Tibial artery (tissue), 4 donors: ENCODE data around the gene TMEM63C.

ENCODE experiments used
- DNase-seq, 2 donors: peaks; one replicate each; pipeline ENCODE4 v3.0.0-alpha.2; 2019
- H3K27ac ChIP-seq, 2 donors: fragments of 200-600 bp; sonication (generic) in 1 of 2; 1 replicate in 1 of 2; 2 replicates in 1 of 2; pipeline ENCODE4 v1.5.1; 2018 to 2019; ENCODE audit warnings: mild to moderate bottlenecking in 1 of 2
- H3K27me3 ChIP-seq, 2 donors: fragments of 200-600 bp; sonication (generic) in 1 of 2; one replicate each; pipeline versions ENCODE4 v1.5.1 to v1.6.0; 2016 to 2019
- H3K36me3 ChIP-seq, 3 donors: fragments of 200-600 bp; sonication (generic) in 2 of 3; one replicate each; pipeline ENCODE4 v1.5.1; 2016 to 2019; ENCODE audit warnings: mild to moderate bottlenecking in 2 of 3
- H3K4me1 ChIP-seq, 4 donors: fragments of 200-600 bp; sonication (generic) in 2 of 4; 1 replicate in 3 of 4; 2 replicates in 1 of 4; pipeline ENCODE4 v1.5.1; 2016 to 2019
- H3K4me3 ChIP-seq, 2 donors: fragments of 200-600 bp; sonication (generic) in 1 of 2; 1 replicate in 1 of 2; 2 replicates in 1 of 2; pipeline ENCODE4 v1.5.1; 2018 to 2019; ENCODE audit warnings: mild to moderate bottlenecking in 2 of 2
- H3K9me3 ChIP-seq, 3 donors: fragments of 200-600 bp; sonication (generic) in 1 of 3; one replicate each; pipeline ENCODE4 v1.5.1; 2016 to 2019
- CTCF ChIP-seq, 2 experiments: fragments of 200-600 bp in 1 of 2; fragments of 450-650 bp in 1 of 2; IDR thresholded peaks; one replicate each; pipeline ENCODE4 v1.5.1; 2017 to 2019; ENCODE audit warnings: antibody characterized with exemption in 2 of 2, mild to moderate bottlenecking in 1 of 2, moderate library complexity in 1 of 2
- intact Hi-C: fragments of 100-400 bp; cut with DNase I; formaldehyde crosslinking; loops from one replicate; pipeline ENCODE4 v1.15.0; 2023; ENCODE audit warnings: low total_unique reads

The TMEM63C gene

DNA sequence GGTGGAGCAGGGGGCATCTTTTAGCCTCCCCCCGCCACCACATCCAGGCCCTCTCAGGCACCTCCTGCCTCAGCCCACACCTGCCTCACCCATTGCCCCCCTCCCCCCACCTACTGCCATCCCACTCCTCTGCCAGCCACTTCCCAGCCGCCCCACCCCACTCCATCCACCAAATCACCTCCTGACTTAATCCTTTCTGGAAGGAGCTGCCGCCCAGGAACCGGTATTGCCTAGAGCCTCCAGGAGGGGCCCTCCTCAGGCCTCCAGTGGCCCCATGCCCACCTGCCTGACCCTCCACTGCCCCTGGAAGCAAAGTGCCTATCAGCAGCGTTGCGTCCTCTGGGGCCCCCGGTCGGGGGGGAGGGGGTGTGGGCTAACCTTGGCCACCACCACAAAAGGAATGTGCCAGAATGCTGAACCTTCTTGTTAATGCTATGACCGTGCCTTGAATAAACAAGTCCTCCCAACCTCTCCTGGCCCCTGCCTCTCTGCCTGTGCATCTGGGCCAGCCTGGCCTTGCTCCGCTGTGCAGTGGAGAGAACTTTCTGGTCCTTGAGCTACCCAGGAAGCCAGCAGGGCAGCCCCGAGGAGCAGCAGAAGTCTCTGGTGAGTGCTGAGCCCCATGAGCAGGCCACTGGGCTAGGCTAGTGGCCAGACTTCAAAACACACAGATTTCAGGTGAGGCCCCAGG, 77.6 kb downstream of the TMEM63C start:
- Histone ChIP-seq H3K36me3 (no peaks in the 10 kb centered on the region), H3K9me3 (no peaks in the 10 kb centered on the region), H3K27ac (no peak overlapping the region), H3K4me3 (no peak overlapping the region), H3K27me3 (peaks cover 0 to 52% of the 10 kb centered on the region in 2 donors), H3K4me1 (no peaks in the 10 kb centered on the region)
- no peak for TF ChIP-seq CTCF (IDR thresholded peaks at IDR 0.05)
- DNase-seq, result no peak
- intact Hi-C loops, result no loop called here

DNA sequence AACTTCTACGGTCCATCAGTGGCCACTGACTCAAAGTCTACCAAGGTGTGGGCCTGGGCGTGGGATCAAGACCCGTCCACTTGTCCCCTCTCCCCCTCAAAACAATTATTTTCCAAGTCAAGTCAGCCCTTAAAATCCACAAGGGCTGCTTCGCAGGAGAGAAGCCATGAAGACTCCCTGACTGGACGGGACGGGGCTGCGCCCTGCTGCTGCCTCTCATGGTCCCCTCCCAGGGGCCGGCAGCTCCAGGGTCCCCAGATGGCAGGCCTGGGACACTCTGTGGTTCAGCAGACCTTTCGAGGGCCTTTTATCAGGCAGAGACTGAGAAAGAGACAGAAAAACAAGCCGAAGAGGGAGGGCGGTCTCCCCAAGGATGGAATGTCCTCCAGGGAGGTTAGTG, 78.6 kb downstream of the TMEM63C start:
- no peaks in the 10 kb centered on the region for H3K9me3 ChIP-seq
- H3K4me3 ChIP-seq, result no peak overlapping the region
- H3K4me1 ChIP-seq, result no peaks in the 10 kb centered on the region
- H3K27me3 ChIP-seq, result peaks cover 0 to 52% of the 10 kb centered on the region in 2 donors
- H3K36me3 ChIP-seq, result no peaks in the 10 kb centered on the region
- DNase-seq, result no peak
- no peak for TF ChIP-seq CTCF (IDR thresholded peaks at IDR 0.05)
- intact Hi-C loops, result no loop called here
- H3K27ac ChIP-seq, result no peak overlapping the region

GRCh38 chr14:77260631-77261030, 79.0 kb downstream of the TMEM63C start:
- H3K27ac ChIP-seq, result no peak overlapping the region

DNA sequence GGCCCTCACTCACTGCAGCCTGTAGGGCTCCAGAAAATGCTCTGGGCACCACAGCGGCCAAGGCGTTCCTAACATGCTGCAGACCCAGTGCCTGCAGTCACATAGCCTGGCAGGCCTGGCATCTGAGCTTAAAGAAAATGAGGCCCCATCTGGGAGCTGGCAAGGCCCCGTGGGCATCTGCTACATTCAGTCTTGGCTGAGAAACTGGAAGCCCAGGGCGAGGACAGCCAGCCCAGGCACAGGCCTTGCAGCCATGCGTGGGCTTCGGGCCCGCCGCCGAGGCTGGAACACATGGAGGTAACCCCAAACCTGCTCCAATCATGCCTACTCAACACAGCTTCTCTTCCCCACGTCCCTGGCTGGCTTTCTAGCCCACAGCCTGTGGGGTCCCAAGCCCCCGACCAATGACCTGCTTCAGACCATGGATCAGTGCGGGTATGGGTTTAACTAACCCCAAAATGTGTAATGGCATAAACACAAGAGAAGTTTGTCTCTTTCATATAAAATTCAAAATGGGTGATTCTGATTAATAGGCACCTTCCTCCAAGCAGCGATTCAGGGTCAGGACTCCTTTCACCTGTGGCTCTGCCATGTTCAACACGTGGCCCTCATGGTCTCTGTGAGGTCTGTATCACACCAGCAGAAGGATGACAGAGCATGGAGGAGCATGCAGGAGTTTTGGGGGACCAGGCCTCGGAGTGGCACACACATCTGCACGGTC, 83.0 kb downstream of the TMEM63C start:
- no peak for DNase-seq
- TF ChIP-seq CTCF (IDR thresholded peaks at IDR 0.05), result no peak
- H3K4me3 ChIP-seq, result no peak overlapping the region
- no peaks in the 10 kb centered on the region for H3K4me1 ChIP-seq
- peaks cover 0 to 14% (median 11%) of the 10 kb centered on the region in 3 donors for H3K9me3 ChIP-seq
- no peak overlapping the region for H3K27ac ChIP-seq
- H3K27me3 ChIP-seq, result peaks cover 0 to 35% of the 10 kb centered on the region in 2 donors
- intact Hi-C loops, result no loop called here
- no peaks in the 10 kb centered on the region for H3K36me3 ChIP-seq

More at GRCh38 chr14:77260631-77261030, 79.0 kb downstream of the TMEM63C start:
- H3K27me3 ChIP-seq, result peaks cover 0 to 51% of the 10 kb centered on the region in 2 donors
- no peaks in the 10 kb centered on the region for H3K36me3 ChIP-seq
- H3K4me1 ChIP-seq, result no peaks in the 10 kb centered on the region
- TF ChIP-seq CTCF (IDR thresholded peaks at IDR 0.05), result no peak
- H3K4me3 ChIP-seq, result no peak overlapping the region
- no peaks in the 10 kb centered on the region for H3K9me3 ChIP-seq
- intact Hi-C loops, result no loop called here
- no peak for DNase-seq

DNA sequence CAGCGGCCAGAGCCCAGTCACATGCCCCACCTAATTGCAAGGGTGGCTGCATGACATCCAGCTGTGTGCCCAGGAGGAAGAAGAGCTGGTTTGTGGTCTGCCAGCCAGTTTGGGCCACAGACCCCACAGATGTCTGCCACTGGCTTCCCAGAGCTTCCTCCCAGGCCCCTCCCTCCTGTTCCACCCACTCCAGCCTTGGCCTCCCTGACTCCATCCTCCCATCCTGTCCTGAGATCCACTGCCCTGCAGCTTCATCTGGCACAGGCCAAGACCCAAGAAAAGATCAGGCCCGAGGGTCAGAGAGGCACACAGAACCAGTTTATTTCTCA, 83.6 kb downstream of the TMEM63C start:
- H3K4me3 ChIP-seq, result no peak overlapping the region
- no peaks in the 10 kb centered on the region for H3K4me1 ChIP-seq
- H3K27me3 ChIP-seq, result peaks cover 0 to 33% of the 10 kb centered on the region in 2 donors
- TF ChIP-seq CTCF (IDR thresholded peaks at IDR 0.05), result no peak
- DNase-seq, result no peak
- H3K9me3 ChIP-seq, result peaks cover 0 to 14% (median 11%) of the 10 kb centered on the region in 3 donors
- no peak overlapping the region for H3K27ac ChIP-seq
- intact Hi-C loops, result no loop called here
- H3K36me3 ChIP-seq, result no peaks in the 10 kb centered on the region
